SHP77 (cell line): ENCODE results near the gene RALGPS2.
"Not testable (repeated sequence)": the region's sequence is repeated elsewhere in the genome, so short reads cannot be mapped to it uniquely, and the experiment has no call there.

Source experiments
- DNase-seq, 2 experiments: peaks; one replicate each; lab custom pipeline; 2025; lab: John Stamatoyannopoulos, UW

Gene RALGPS2

GRCh38 chr1:178724376-178724727 lies 692 bp upstream of the RALGPS2 start:
- no peak for DNase-seq

GRCh38 chr1:178725466-178726086 lies 532 bp downstream of the RALGPS2 start:
- no peak for DNase-seq

GRCh38 chr1:178726087-178726517 lies 1.1 kb downstream of the RALGPS2 start:
- no peak for DNase-seq

GRCh38 chr1:178726545-178726944 lies 1.5 kb downstream of the RALGPS2 start:
- no peak for DNase-seq

GRCh38 chr1:178727014-178727895 lies 2.2 kb downstream of the RALGPS2 start:
- DNase-seq = no peak

DNA sequence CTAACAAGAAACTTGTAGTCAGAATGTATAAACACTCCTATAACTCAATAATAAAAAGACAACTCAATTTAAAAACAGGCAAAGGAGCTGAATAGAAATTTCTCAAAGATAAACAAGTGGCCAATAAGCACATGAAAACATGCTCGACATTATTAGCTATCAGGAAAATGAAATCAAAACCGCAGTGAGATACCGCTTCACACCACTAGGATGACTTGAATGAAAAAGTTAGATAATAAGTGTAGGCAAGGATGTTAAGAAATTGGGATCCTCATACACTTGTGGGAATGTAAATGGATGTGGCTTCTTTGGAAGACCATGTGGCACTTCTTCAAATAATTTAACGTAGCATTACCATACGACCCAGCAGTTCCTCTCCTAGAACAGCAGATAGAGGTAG lies 8.9 kb downstream of the RALGPS2 start:
- DNase-seq = no peak

DNA sequence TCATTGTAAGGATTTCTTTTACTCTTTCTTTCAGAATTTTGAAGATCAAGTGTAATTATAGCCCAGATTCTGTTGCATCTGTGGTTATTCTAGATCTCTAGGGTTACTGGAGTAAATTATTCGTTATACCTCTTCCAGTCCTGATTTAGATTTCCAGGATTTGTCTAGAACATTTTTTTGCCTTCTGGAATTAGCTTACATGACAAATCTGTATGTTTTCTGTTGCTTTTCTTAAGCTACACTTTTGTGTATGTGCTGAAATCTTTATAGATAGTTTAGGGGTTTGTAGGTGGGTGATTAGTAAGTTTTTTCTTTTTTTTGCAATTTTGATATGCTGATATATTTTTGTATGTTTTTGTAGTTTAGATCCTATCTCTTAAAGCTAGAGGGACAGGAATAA lies 13.7 kb downstream of the RALGPS2 start:
- DNase-seq = no peak

- DNase-seq = no peak
Observed at GRCh38 chr1:178739285-178740045, 14.4 kb downstream of the RALGPS2 start.

DNA sequence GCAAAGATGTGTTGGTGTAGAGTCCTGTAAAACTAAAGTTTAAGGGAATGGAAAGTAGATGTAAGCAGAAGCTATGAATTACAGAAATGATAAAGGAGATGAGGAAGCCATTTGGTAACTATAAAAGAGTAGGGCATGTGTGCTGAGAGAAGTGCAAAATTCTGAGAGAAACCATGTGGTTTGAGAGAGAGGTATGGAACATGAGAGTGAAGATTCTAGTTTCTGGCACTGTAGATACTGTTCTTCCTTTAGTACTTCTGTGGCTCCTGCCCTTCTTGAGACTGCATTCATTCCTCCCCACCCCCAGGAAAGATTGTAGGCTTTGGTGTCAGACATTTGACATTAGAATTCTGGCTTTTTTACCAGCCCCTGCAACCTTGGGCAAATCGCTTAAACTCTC lies 15.4 kb downstream of the RALGPS2 start:
- DNase-seq = no peak

GRCh38 chr1:178740924-178741323 lies 15.9 kb downstream of the RALGPS2 start:
- no peak for DNase-seq

DNA sequence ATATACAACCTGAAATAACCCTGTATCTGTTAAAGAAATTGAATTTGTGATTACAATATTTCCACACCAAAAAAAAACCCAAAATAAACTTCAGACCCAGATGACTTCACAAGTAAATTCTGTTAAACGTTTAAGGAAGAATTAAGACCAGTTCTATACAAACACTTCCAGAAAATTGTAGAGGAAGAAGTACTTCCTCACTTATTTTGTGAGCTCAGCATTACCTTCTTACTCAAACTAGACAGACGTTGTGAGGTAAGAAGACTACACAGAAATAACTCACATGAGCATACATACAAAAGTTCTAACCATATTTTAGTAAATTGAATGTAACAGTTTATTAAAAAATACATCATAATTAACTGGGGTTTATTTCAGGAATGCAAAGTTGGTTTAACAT lies 18.8 kb downstream of the RALGPS2 start:
- DNase-seq = no peak

DNA sequence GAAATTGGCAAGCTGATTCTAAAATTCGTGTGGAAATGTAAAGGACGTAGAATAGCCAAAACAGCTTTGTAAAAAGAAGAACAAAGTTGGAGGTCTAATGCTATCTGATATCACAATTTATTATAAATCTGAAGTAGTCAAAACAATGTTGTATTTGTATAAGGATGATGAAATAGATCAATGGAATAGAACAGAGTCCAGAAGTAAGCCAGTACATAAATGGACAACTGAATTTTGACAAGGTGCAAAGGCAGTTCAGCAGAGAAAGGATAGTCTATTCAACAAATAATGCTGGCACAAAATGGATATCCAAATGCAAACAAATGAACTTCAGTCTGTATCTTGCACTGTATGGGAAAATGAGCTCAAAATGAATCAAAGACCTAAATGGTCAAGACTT lies 20.2 kb downstream of the RALGPS2 start:
- no peak for DNase-seq

DNA sequence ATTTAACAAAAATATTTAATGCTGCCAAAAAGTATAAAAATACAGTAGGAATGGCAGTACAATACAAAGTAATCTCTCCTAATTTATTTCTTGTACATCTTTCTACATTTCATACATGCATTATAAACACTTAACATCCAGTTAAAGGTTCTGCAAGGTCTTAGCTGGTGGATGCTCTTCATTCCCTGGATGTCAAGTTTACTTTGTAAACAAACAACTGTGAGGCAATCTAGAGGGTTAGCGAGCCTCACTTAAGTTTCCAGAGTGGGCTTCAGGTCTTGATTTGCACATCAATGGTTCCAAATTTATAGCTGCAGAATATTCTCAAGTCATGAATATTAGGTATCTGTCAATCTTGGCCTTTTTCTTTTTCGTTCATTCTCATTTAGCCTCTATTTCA lies 21.3 kb downstream of the RALGPS2 start:
- no peak for DNase-seq

- DNase-seq = not testable (repeated sequence)
Observed at GRCh38 chr1:178747361-178747760, 22.3 kb downstream of the RALGPS2 start.

DNA sequence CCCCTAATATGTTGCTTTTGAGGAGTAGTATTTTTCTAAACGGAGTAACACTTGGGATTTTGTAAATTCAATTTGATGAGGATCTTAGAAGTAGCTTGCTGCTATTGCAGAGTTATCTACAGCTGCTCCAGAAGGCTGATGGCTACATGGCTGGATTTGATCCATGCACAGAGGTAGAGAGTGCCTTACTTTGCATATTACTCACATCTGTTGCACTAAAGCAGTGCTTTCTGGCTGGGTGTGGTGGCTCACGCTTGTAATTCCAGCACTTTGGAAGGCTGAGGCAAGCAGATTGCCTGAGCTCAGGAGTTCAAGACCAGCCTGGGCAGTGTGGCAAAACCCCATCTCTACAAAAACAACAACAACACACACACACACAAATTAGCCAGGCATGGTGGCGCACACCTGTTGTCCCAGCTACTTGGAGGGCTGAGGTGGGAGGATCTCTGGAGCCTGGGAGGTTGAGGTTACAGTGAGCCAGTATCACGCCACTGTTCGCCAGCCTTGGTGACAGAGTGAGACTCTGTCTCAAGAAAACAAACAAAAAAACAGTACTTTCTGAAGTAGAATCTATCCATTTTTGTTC lies 24.6 kb downstream of the RALGPS2 start:
- no peak for DNase-seq

DNA sequence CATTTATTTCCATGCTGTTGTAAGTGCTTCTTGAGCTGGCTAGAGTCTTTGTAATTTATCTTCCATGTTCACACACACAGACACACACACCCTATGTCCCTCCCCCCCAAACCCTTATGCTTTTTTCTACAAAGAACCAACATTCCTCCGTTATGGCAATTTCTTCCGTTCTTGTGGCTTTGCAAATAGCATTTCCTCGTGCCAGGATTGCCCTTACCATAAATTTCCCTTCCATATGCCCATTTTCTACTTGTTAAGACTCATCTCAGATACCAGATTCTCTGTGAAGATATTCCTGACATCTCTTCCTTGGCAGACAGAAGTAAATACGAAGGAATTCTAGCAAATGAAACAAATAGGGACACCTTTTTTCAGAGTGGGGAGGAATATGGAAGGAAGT lies 26.0 kb downstream of the RALGPS2 start:
- DNase-seq = no peak

GRCh38 chr1:178752891-178753290 lies 27.8 kb downstream of the RALGPS2 start:
- no peak for DNase-seq

DNA sequence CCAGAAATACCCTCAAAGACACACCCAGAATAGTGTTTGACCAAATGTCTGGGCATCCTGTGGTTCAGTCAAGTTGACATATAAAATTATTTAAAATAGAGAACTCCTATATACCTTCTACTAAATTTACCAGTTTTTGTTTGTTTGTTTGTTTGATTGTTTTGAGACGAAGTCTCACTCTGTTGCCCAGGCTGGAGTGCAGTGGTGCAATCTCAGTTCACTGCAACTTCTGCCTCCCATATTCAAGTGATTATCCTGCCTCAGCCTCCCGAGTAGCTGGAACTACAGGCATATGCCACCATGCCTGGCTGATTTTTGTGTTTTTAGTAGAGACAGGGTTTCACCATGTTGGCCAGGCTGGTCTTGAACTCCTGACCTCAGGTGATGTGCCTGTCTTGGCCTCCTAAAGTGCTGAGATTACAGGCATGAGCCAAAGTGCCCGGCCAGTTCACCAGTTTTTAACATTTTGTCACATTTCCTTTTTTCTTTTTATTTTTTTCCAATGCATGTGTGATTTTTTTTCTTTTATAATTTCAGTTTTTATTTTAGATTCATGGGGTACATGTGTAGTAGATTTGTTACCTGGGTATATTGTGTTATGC lies 29.7 kb downstream of the RALGPS2 start:
- not testable (repeated sequence) for DNase-seq

DNA sequence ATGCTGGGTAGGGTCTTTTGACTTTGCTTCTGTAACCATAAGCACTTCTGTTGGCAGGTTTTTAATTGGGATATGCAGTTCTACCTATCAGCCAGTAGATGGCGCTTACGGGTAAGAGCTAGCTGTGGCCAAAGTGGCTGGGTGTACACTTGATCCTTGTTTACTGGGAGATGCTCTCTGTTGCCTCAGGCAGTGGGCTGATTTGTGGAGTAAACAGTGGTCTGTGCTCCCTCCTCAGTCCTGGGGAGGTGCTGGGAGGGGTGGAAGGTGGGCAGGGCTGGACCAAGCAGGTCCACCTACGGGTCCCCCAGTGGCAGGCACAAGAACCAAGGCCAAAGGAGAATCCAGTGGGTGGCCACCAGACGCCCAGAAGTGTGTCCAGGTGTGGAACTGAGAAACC lies 43.4 kb downstream of the RALGPS2 start:
- peak; percentile 9 to 34 for DNase-seq

- no peak for DNase-seq
Observed at GRCh38 chr1:178772952-178773351, 47.9 kb downstream of the RALGPS2 start.

DNA sequence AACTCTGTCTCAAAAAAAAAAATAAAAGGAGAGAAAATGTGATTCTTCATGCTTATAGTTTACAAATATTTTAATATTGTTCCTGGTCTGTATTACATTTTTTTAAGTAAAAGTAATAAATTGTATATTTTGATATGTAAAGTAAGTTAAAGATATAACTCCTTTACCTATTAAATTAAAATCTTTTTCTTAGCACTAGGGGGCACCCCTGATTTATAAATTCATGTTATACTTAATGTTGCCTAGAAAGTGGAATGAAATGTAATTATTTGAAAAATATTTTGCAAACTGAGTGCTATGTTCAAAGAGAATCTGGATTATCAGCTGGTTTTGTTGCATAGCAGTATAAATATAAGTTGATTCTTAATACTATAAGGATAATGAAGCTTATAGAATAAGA lies 49.2 kb downstream of the RALGPS2 start:
- DNase-seq = peak; percentile 2 to 20

DNA sequence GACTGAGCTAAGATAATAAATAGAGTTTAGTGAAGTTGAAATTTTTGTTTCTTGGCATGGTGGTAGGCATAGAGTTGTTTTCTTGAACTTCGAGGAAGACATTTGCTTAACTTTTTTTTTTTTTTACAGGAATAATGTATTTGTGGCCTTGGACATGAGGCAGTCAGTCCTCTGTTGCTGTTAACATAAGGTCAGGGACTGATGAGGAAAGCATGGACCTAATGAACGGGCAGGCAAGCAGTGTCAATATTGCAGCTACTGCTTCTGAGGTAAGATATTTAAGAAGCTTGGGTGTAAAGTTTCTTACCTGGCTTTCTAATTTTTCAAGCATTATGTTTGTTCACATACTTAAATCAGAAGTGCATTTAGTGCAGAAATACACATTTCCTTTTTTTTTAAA lies 51.5 kb downstream of the RALGPS2 start:
- DNase-seq = no peak
